HCT116 (cell line): Measurements from ENCODE around the gene YEATS4. TPM values are rescaled to one million over a fixed set of nuclear protein-coding genes. Genes with fewer than 3 reads are reported as not detected.

ENCODE experiments used
- ATAC-seq: fragments of 200-7000 bp; cut with Tn5 transposase; 2 replicates; pipeline ENCODE4 v1.9.1; 2020; ENCODE audit warnings: mild to moderate bottlenecking, moderate library complexity
- BruUV-seq: library from RNA; stranded (reverse); fragments of 400-500 nt; replicated peaks from 2 replicates; lab custom pipeline; 2021; lab: Mats Ljungman, UMichigan
- CTCF ChIA-PET: fragments of 300-600 bp; sonication (Branson Sonifier 250); formaldehyde crosslinking; loops from one replicate; lab custom pipeline; 2021; ENCODE audit warnings: antibody characterized with exemption; lab: Charles Lee
- POLR2A ChIA-PET: fragments of 300-600, 350-600 bp; sonication (Branson Sonifier 250); formaldehyde crosslinking; loops from one replicate; lab custom pipeline; 2021; ENCODE audit warnings: antibody characterized with exemption; lab: Charles Lee
- RAD21 ChIA-PET, 2 experiments: fragments of 300-600 bp; sonication (Branson Sonifier 250); formaldehyde crosslinking; loops; one replicate each; lab custom pipeline; 2023; ENCODE audit warnings: low total read pairs in 2 of 2; ENCODE audit not compliant: uncharacterized antibody in 2 of 2, unreplicated experiment in 2 of 2, low non-redundant PET in 1 of 2; lab: Charles Lee
- DNase-seq: peaks from one replicate; pipeline ENCODE4 v3.0.0-alpha.2; 2010; ENCODE audit warnings: low read depth, low spot score
- H2AFZ ChIP-seq: fragments of 200-600 bp; shearing (Covaris generic), sonication (generic); 2 replicates; pipeline ENCODE4 v1.6.1; 2017; ENCODE audit warnings: low read depth, mixed run types, mixed read lengths, antibody characterized with exemption, low read length; ENCODE audit not compliant: poor library complexity, severe bottlenecking
- H3K27ac ChIP-seq: 2 replicates; pipeline ENCODE4 v1.5.1; 2012; ENCODE audit warnings: low read depth, low read length
- H3K27me3 ChIP-seq: fragments of 200-600 bp; sonication (generic); 2 replicates; pipeline ENCODE4 v1.6.1; 2016; ENCODE audit warnings: mixed run types, low read length, mixed read lengths; ENCODE audit not compliant: insufficient read depth
- H3K36me3 ChIP-seq, 2 experiments: fragments of 200-500 bp in 1 of 2; fragments of 200-600 bp in 1 of 2; sonication (Bioruptor generic) in 1 of 2; sonication (generic) in 1 of 2; 2 replicates each; pipeline versions ENCODE4 v1.5.1 to v1.6.1; 2014 to 2016; ENCODE audit warnings: low read length in 2 of 2, inconsistent platforms in 1 of 2, mixed read lengths in 1 of 2, mixed run types in 1 of 2; ENCODE audit not compliant: insufficient read depth in 2 of 2, control insufficient read depth in 1 of 2
- H3K4me1 ChIP-seq, 2 experiments: fragments of 200-600 bp in 1 of 2; sonication (generic) in 1 of 2; 2 replicates each; pipeline versions ENCODE4 v1.5.1 to v1.6.1; 2012 to 2017; ENCODE audit warnings: low read length in 2 of 2, inconsistent platforms in 1 of 2, mild to moderate bottlenecking in 1 of 2, mixed read lengths in 1 of 2, mixed run types in 1 of 2, moderate library complexity in 1 of 2; ENCODE audit not compliant: insufficient read depth in 2 of 2, control insufficient read depth in 1 of 2
- H3K4me2 ChIP-seq: fragments of 200-600 bp; sonication (generic); 2 replicates; pipeline ENCODE4 v1.6.1; 2017; ENCODE audit warnings: mixed run types, low read length, mixed read lengths
- H3K4me3 ChIP-seq, 2 experiments: fragments of 200-600 bp in 1 of 2; sonication (generic) in 1 of 2; replicated peaks in 1 of 2; 2 replicates each; pipeline ENCODE4 v1.5.1; 2011 to 2016; ENCODE audit warnings: low read length in 2 of 2, control low read depth in 1 of 2, low read depth in 1 of 2, mild to moderate bottlenecking in 1 of 2, mixed read lengths in 1 of 2, mixed run types in 1 of 2
- H3K79me2 ChIP-seq: fragments of 200-600 bp; sonication (generic); 2 replicates; pipeline ENCODE4 v1.6.1; 2017; ENCODE audit warnings: mild to moderate bottlenecking, mixed run types, low read length, moderate library complexity, mixed read lengths; ENCODE audit not compliant: insufficient read depth
- H3K9ac ChIP-seq: fragments of 200-600 bp; sonication (generic); 2 replicates; pipeline ENCODE4 v1.6.1; 2016; ENCODE audit warnings: low read length, mixed read lengths
- H3K9me2 ChIP-seq: fragments of 200-600 bp; sonication (generic), shearing (Covaris generic); 2 replicates; pipeline ENCODE4 v1.6.1; 2017; ENCODE audit warnings: mixed run types, mild to moderate bottlenecking, moderate library complexity; ENCODE audit not compliant: insufficient read depth
- H3K9me3 ChIP-seq, 2 experiments: fragments of 200-500 bp in 1 of 2; fragments of 200-600 bp in 1 of 2; sonication (Bioruptor generic) in 1 of 2; sonication (generic) in 1 of 2; 2 replicates each; pipeline ENCODE4 v1.6.1; 2014 to 2017; ENCODE audit warnings: low read length in 2 of 2, mixed read lengths in 2 of 2, inconsistent platforms in 1 of 2, low read depth in 1 of 2, mild to moderate bottlenecking in 1 of 2, mixed run types in 1 of 2, moderate library complexity in 1 of 2; ENCODE audit not compliant: control insufficient read depth in 1 of 2, insufficient read depth in 1 of 2
- H4K20me1 ChIP-seq: fragments of 200-600 bp; sonication (generic), shearing (Covaris generic); 2 replicates; pipeline ENCODE4 v1.6.1; 2017; ENCODE audit warnings: mixed run types, mild to moderate bottlenecking, moderate library complexity; ENCODE audit not compliant: insufficient read depth
- ATF3 ChIP-seq: IDR thresholded peaks from 2 replicates; pipeline ENCODE4 v1.6.1; 2012
- CBX3 ChIP-seq: IDR thresholded peaks from 2 replicates; pipeline ENCODE4 v1.6.1; 2012; ENCODE audit warnings: low read depth
- CEBPB ChIP-seq: IDR thresholded peaks from 2 replicates; pipeline ENCODE4 v1.6.1; 2012; ENCODE audit warnings: low read depth
- EZH2phosphoT487 ChIP-seq: fragments of 200-600 bp; IDR thresholded peaks from 2 replicates; pipeline ENCODE4 v1.6.1; 2018; ENCODE audit warnings: antibody characterized with exemption, borderline replicate concordance
- FOSL1 ChIP-seq: IDR thresholded peaks from 2 replicates; pipeline ENCODE4 v1.6.1; 2012; ENCODE audit warnings: low read depth
- JUND ChIP-seq: IDR thresholded peaks from 2 replicates; pipeline ENCODE4 v1.6.1; 2012
- MAX ChIP-seq: IDR thresholded peaks from 2 replicates; pipeline ENCODE4 v1.6.1; 2012
- POLR2A ChIP-seq: IDR thresholded peaks from 2 replicates; pipeline ENCODE4 v1.7.0; 2011; ENCODE audit warnings: borderline replicate concordance; ENCODE audit not compliant: insufficient read depth, insufficient read length; ENCODE audit errors: extremely low read depth
- POLR2AphosphoS5 ChIP-seq: IDR thresholded peaks from 2 replicates; pipeline ENCODE4 v1.6.1; 2011; ENCODE audit warnings: mild to moderate bottlenecking, low read depth, low read length, moderate library complexity
- RAD21 ChIP-seq: IDR thresholded peaks from 2 replicates; pipeline ENCODE4 v1.6.1; 2012; ENCODE audit warnings: low read depth, mild to moderate bottlenecking
- REST ChIP-seq: IDR thresholded peaks from 2 replicates; pipeline ENCODE4 v1.6.1; 2012; ENCODE audit warnings: low read depth
- SIN3A ChIP-seq: IDR thresholded peaks from 2 replicates; pipeline ENCODE4 v1.6.1; 2012; ENCODE audit warnings: low read depth
- SP1 ChIP-seq: IDR thresholded peaks from 2 replicates; pipeline ENCODE4 v1.6.1; 2012; ENCODE audit warnings: low read depth
- SRF ChIP-seq: IDR thresholded peaks from 2 replicates; pipeline ENCODE4 v1.6.1; 2012; ENCODE audit warnings: low read depth
- TCF7L2 ChIP-seq: IDR thresholded peaks from 2 replicates; pipeline ENCODE4 v1.7.0; 2011; ENCODE audit warnings: borderline replicate concordance, inconsistent platforms; ENCODE audit not compliant: insufficient read depth, insufficient read length; ENCODE audit errors: extremely low read depth
- YY1 ChIP-seq: IDR thresholded peaks from 2 replicates; pipeline ENCODE4 v1.6.1; 2011; ENCODE audit warnings: low read length, low read depth, moderate library complexity, mild to moderate bottlenecking; ENCODE audit not compliant: insufficient replicate concordance; ENCODE audit errors: extremely low read depth
- intact Hi-C: fragments of 100-400 bp; cut with micrococcal nuclease; formaldehyde crosslinking; loops from 2 replicates; pipeline ENCODE4 v1.10.0; 2022
- total RNA-seq: library from RNA; stranded (reverse); gene quantifications from one replicate; pipeline ENCODE4 v1.2.1, GENCODE V29; 2021; ENCODE audit not compliant: unreplicated experiment

Gene YEATS4
- total RNA-seq, 1 experiment from 2014 or later: 32.0 TPM

GRCh38 chr12:69404851-69405565 is 45.5 kb downstream of the YEATS4 start (continued):
- TF ChIP-seq REST (no peak), RAD21 (no peak), EZH2phosphoT487 (no peak), FOSL1 (no peak), POLR2AphosphoS5 (no peak), CEBPB (no peak), YY1 (no peak), POLR2A (no peak)

GRCh38 chr12:69405566-69405865 is 46.0 kb downstream of the YEATS4 start:
- Histone ChIP-seq H3K9me3 (no peaks in the 10 kb centered on the region), H3K4me1 (peaks cover 16 to 20% of the 10 kb centered on the region in 2 experiments), H3K36me3 (0 out of 4 replicates have a peak, but pooled peaks cover 0 to 6% of the 10 kb centered on the region in 2 experiments), H3K27me3 (no peaks in the 10 kb centered on the region), H3K4me3 (no peak overlapping the region), H3K9me2 (no peaks in the 10 kb centered on the region), H3K9ac (no peak overlapping the region), H3K79me2 (no peaks in the 10 kb centered on the region), H2AFZ (no peak overlapping the region), H3K27ac (no peak overlapping the region), H3K4me2 (peak overlapping the region; percentile 52), H4K20me1 (0 out of 2 replicates have a peak, but pooled peaks cover 3% of the 10 kb centered on the region)
- DNase-seq: peak; percentile 84
- POLR2A ChIA-PET: no interaction called here
- RAD21 ChIA-PET: no interaction called here
- BruUV-seq: no TSS peak
- CTCF ChIA-PET: no interaction called here
- ATAC-seq: peak; percentile 100
- intact Hi-C loops: no loop called here
- TF ChIP-seq CBX3 (peak; percentile 87), REST (no peak), SIN3A (peak; percentile 68; the same call in 1 of the 2 replicates), TCF7L2 (no peak), SRF (peak; percentile 80), POLR2AphosphoS5 (peak; percentile 43; the same call in 1 of the 2 replicates), RAD21 (0 out of 2 replicates have a peak, but pooled peaks have one; percentile 6), SP1 (peak; percentile 82), MAX (peak; percentile 68), JUND (peak; percentile 97), CEBPB (peak; percentile 60; the same call in 1 of the 2 replicates), ATF3 (peak; percentile 55), YY1 (no peak), FOSL1 (peak; percentile 98)
